HepG2 (cell line): Measurements from ENCODE around the gene DTNB. TPM values are rescaled to one million over a fixed set of nuclear protein-coding genes. Genes with fewer than 3 reads are reported as not detected.

Experiments used
- ATAC-seq: fragments of 200-7000 bp; cut with Tn5 transposase; 3 replicates; pipeline ENCODE4 v1.9.1; 2020; ENCODE audit warnings: mild to moderate bottlenecking, moderate library complexity
- BruUV-seq: library from RNA; stranded (reverse); fragments of 400-500 nt; replicated peaks from 2 replicates; lab custom pipeline; 2021; lab: Mats Ljungman, UMichigan
- CTCF ChIA-PET: fragments of 300-600 bp; formaldehyde crosslinking; extraction: SDS; loops from one replicate; lab custom pipeline; 2021; ENCODE audit warnings: low total read pairs, inconsistent platforms, low intra/inter-chr PET ratio; lab: Yijun Ruan, JAX
- POLR2A ChIA-PET: fragments of 350-600 bp; sonication (Branson Sonifier 250); formaldehyde crosslinking; loops from one replicate; lab custom pipeline; 2020; ENCODE audit warnings: antibody characterized with exemption, inconsistent platforms; lab: Yijun Ruan, JAX
- DNase-seq: peaks from one replicate; pipeline ENCODE4 v3.0.0-alpha.2; 2015; ENCODE audit warnings: low spot score
- FAIRE-seq: peaks from 3 replicates; lab custom pipeline; 2011; peaks lifted over from hg19 to GRCh38; lab: Jason Lieb, UNC
- H2AFZ ChIP-seq: one replicate; pipeline ENCODE4 v1.6.1; 2011; ENCODE audit warnings: low read length, inconsistent platforms
- H3K27ac ChIP-seq: fragments of 300-600 bp; 3 replicates; pipeline ENCODE4 v1.8.0; 2011; ENCODE audit warnings: mixed run types, mild to moderate bottlenecking, mixed read lengths, low read length, inconsistent platforms; ENCODE audit not compliant: insufficient read depth; ENCODE audit errors: extremely low read length
- H3K27me3 ChIP-seq, 2 experiments: fragments of 200-600 bp in 1 of 2; 2 replicates in 1 of 2; 3 replicates in 1 of 2; pipeline versions ENCODE4 v1.6.0 to v1.8.0; 2011; ENCODE audit warnings: low read length in 2 of 2, mild to moderate bottlenecking in 2 of 2, moderate library complexity in 2 of 2, inconsistent platforms in 1 of 2; ENCODE audit not compliant: insufficient read depth in 2 of 2, control insufficient read depth in 1 of 2
- H3K36me3 ChIP-seq, 2 experiments: fragments of 200-600 bp in 1 of 2; replicated peaks in 1 of 2; 2 replicates in 1 of 2; 3 replicates in 1 of 2; pipeline versions ENCODE4 v1.5.1 to v1.8.0; 2011; ENCODE audit warnings: low read length in 2 of 2, inconsistent platforms in 1 of 2; ENCODE audit not compliant: insufficient read depth in 2 of 2, control insufficient read depth in 1 of 2
- H3K4me1 ChIP-seq: 2 replicates; pipeline ENCODE4 v1.5.1; 2012; ENCODE audit warnings: low read length, inconsistent platforms; ENCODE audit not compliant: insufficient read depth
- H3K4me2 ChIP-seq: 2 replicates; pipeline ENCODE4 v1.6.0; 2011; ENCODE audit warnings: low read depth, low read length, inconsistent platforms
- H3K4me3 ChIP-seq, 3 experiments: fragments of 200-600 bp in 1 of 3; sonication (generic), shearing (Covaris generic) in 1 of 3; replicated peaks in 1 of 3; 2 replicates each; pipeline ENCODE4 v1.5.1; 2011 to 2016; ENCODE audit warnings: low read length in 3 of 3, inconsistent platforms in 2 of 3, low read depth in 2 of 3, mild to moderate bottlenecking in 2 of 3, control low read depth in 1 of 3, mixed read lengths in 1 of 3; ENCODE audit not compliant: insufficient read depth in 1 of 3
- H3K79me2 ChIP-seq: one replicate; pipeline ENCODE4 v1.6.1; 2011; ENCODE audit warnings: low read length, inconsistent platforms; ENCODE audit not compliant: insufficient read depth
- H3K9ac ChIP-seq: 2 replicates; pipeline ENCODE4 v1.6.0; 2011; ENCODE audit warnings: mild to moderate bottlenecking, low read depth, low read length, inconsistent platforms; ENCODE audit not compliant: insufficient read depth
- H3K9me3 ChIP-seq: 2 replicates; pipeline ENCODE4 v1.5.1; 2012; ENCODE audit warnings: mild to moderate bottlenecking, low read length
- H4K20me1 ChIP-seq: 2 replicates; pipeline ENCODE4 v1.6.0; 2011; ENCODE audit warnings: inconsistent platforms, mild to moderate bottlenecking, low read length, moderate library complexity; ENCODE audit not compliant: insufficient read depth
- GATAD2A ChIP-seq: IDR thresholded peaks from 2 replicates; pipeline ENCODE4 v1.6.1; 2016
- HMGA1 ChIP-seq: sonication (generic); formaldehyde crosslinking; conservative IDR thresholded peaks from 2 replicates; pipeline ENCODE4 v1.4.0; 2020; ENCODE audit warnings: missing genetic modification reagents
- MAFF ChIP-seq: IDR thresholded peaks from 2 replicates; pipeline ENCODE4 v1.6.1; 2011; ENCODE audit warnings: low read depth, low read length, improper control_type of control experiment
- SNAPC2 ChIP-seq: sonication (generic); formaldehyde crosslinking; IDR thresholded peaks from 2 replicates; pipeline ENCODE4 v1.8.1; 2022; ENCODE audit warnings: mild to moderate bottlenecking, missing genetic modification reagents
- THAP9 ChIP-seq: sonication (generic); formaldehyde crosslinking; IDR thresholded peaks from 2 replicates; pipeline ENCODE4; 2020; ENCODE audit warnings: missing genetic modification reagents, mild to moderate bottlenecking, borderline replicate concordance
- ZBTB49 ChIP-seq: sonication (generic); formaldehyde crosslinking; IDR thresholded peaks from 2 replicates; pipeline ENCODE4 v1.4.0; 2020; ENCODE audit warnings: missing genetic modification reagents, borderline replicate concordance
- WGBS: methylation state at CpG from one replicate; pipeline ENCODE4 v1.1.6; 2017; ENCODE audit warnings: low lambda C conversion rate; 5-methylcytosine and 5-hydroxymethylcytosine counted together
- in situ Hi-C: cut with HindIII; loops from 2 replicates; pipeline ENCODE4 v1.10.0; 2017; ENCODE audit warnings: low pct_unique_long_range_greater_than_20kb; ENCODE audit not compliant: extremely low pct_ligation_motif_present
- intact Hi-C: fragments of 100-400 bp; cut with micrococcal nuclease; formaldehyde crosslinking; loops from one replicate; pipeline ENCODE4 v1.10.0; 2022; ENCODE audit not compliant: unreplicated experiment
- polyA plus RNA-seq, 8 experiments: library from polyadenylated mRNA; depleted of rRNA in 3 of 8; stranded (reverse) in 7 of 8; unstranded in 1 of 8; fragments of >200 nt; fragmentation: Illumina TruSeq in 4 of 8; extraction: Trizol in 4 of 8; gene quantifications; 2 replicates each; pipeline versions ENCODE4 v1.2.1 to v1.2.3, GENCODE V29; 2011 to 2016; ENCODE audit warnings: low read depth in 4 of 8, missing spikeins in 1 of 8, mixed read lengths in 1 of 8; ENCODE audit not compliant: insufficient read depth in 1 of 8
- total RNA-seq, 5 experiments: library from RNA; depleted of rRNA; stranded (reverse); fragments of >200 nt; fragmentation: Illumina TruSeq; extraction: Trizol; gene quantifications; 2 replicates each; pipeline ENCODE4 v1.2.3, GENCODE V29; 2016; ENCODE audit warnings: low read depth in 1 of 5
- TF ChIP-seq, protein P1 (sequence below): sonication (generic); formaldehyde crosslinking; IDR thresholded peaks from 2 replicates; pipeline ENCODE4 v1.4.0; 2020; ENCODE audit warnings: missing genetic modification reagents, borderline replicate concordance
- TF ChIP-seq, protein P2 (sequence below): IDR thresholded peaks from 2 replicates; pipeline ENCODE4 v1.6.1; 2012; ENCODE audit warnings: inconsistent platforms

Gene DTNB
- total and polyA plus RNA-seq, 2 of the 13 experiments (the other 11 are each of a cell fraction or from before 2014, with no cell fraction given): 14.4 to 23.9 TPM

GRCh38 chr2:25340181-25340921, 333.0 kb downstream of the DTNB start:
- ATAC-seq (no peak), DNase-seq (no peak), FAIRE-seq (no peak)
- no peaks in the 10 kb centered on the region for H3K9me3 ChIP-seq
- H3K27ac ChIP-seq: peak overlapping the region; percentile 54
- H3K4me3 ChIP-seq: peak overlapping the region; percentile 53 to 81 (median 64)
- no peaks in the 10 kb centered on the region; the same call in 1 of the 2 replicates for H4K20me1 ChIP-seq
- no peak overlapping the region; the same call in none of the 2 replicates for H3K9ac ChIP-seq
- ChIA-PET POLR2A (interaction anchor here (1.1 kb wide), 1 partner anchor 22 kb away, joined by 4 read pairs; no protein-coding TSS in a partner anchor), CTCF (no interaction called here)
- intact Hi-C loops (no loop called here), in situ Hi-C loops (no loop called here)
- H2AFZ ChIP-seq: no peak overlapping the region
- no peaks in the 10 kb centered on the region for H3K36me3 ChIP-seq
- WGBS: 55% methylated on average over 32 of the region's 73 CpGs
- peak overlapping the region; percentile 69 for H3K4me2 ChIP-seq
- peaks cover 0 to 20% of the 10 kb centered on the region in 2 experiments; a peak in 2 of 5 replicates for H3K27me3 ChIP-seq
- H3K79me2 ChIP-seq: no peaks in the 10 kb centered on the region
- peaks cover 34% of the 10 kb centered on the region for H3K4me1 ChIP-seq
- no TSS peak for BruUV-seq
- TF ChIP-seq GATAD2A (no peak), HMGA1 (no peak), ZBTB49 (CRISPR knock-in tag) (no peak), MAFF (no peak), SNAPC2 (CRISPR knock-in tag) (no peak), THAP9 (no peak)
- TF ChIP-seq, protein P1, sequence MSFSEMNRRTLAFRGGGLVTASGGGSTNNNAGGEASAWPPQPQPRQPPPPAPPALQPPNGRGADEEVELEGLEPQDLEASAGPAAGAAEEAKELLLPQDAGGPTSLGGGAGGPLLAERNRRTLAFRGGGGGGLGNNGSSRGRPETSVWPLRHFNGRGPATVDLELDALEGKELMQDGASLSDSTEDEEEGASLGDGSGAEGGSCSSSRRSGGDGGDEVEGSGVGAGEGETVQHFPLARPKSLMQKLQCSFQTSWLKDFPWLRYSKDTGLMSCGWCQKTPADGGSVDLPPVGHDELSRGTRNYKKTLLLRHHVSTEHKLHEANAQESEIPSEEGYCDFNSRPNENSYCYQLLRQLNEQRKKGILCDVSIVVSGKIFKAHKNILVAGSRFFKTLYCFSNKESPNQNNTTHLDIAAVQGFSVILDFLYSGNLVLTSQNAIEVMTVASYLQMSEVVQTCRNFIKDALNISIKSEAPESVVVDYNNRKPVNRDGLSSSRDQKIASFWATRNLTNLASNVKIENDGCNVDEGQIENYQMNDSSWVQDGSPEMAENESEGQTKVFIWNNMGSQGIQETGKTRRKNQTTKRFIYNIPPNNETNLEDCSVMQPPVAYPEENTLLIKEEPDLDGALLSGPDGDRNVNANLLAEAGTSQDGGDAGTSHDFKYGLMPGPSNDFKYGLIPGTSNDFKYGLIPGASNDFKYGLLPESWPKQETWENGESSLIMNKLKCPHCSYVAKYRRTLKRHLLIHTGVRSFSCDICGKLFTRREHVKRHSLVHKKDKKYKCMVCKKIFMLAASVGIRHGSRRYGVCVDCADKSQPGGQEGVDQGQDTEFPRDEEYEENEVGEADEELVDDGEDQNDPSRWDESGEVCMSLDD (CRISPR knock-in tag): 0 out of 2 replicates have a peak, but pooled peaks have one; percentile 33
- TF ChIP-seq, protein P2, sequence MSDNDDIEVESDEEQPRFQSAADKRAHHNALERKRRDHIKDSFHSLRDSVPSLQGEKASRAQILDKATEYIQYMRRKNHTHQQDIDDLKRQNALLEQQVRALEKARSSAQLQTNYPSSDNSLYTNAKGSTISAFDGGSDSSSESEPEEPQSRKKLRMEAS: peak; percentile 69; the same call in 1 of the 2 replicates
